ENCODE results near the gene NOL4. TPM values are rescaled to one million over a fixed set of nuclear protein-coding genes. Genes with fewer than 3 reads are reported as not detected.

The NOL4 gene
- total and polyA plus RNA-seq, 2 of the 8 experiments (the other 6 are each of a cell fraction or from before 2014, with no cell fraction given) = 0.18 to 2.6 TPM

- WGBS, 2 experiments (ENCODE audit: extremely low coverage in 1 of 2, insufficient coverage in 1 of 2, insufficient read length in 1 of 2, insufficient replicate concordance in 2 of 2, low coverage in 1 of 2, low lambda C conversion rate in 2 of 2, missing lambda C conversion rate in 1 of 2) = 92% methylated on average over 2 of the region's 2 CpGs; no CpG with 5 or more reads in 1 of the 2 experiments
- ChIA-PET CTCF (ENCODE audit: partially characterized antibody) (interaction anchor here (1.5 to 3.0 kb wide), 3 partner anchors 10 to 71 kb away, joined by 3 to 12 read pairs (median 4); no protein-coding TSS in a partner anchor), POLR2A (ENCODE audit: partially characterized antibody) (no interaction called here)
- no peak for FAIRE-seq
- H3K4me2 ChIP-seq (ENCODE audit: insufficient read depth in 1 of 2, low read depth in 2 of 2, low read length in 2 of 2) = no peak overlapping the region
- H3K9me3 ChIP-seq (ENCODE audit: insufficient read depth in 2 of 2, low read depth in 1 of 2, low read length in 1 of 2) = peaks cover 6 to 12% of the 10 kb centered on the region in 2 experiments
- no peak overlapping the region for H3K14ac ChIP-seq (ENCODE audit: insufficient read length)
- H3K23me2 ChIP-seq (ENCODE audit: low read depth, low read length) = no peaks in the 10 kb centered on the region
- H2BK20ac ChIP-seq (ENCODE audit: low read length) = no peak overlapping the region
- H3K79me1 ChIP-seq (ENCODE audit: low read depth, low read length) = no peaks in the 10 kb centered on the region
- H3K4me3 ChIP-seq (ENCODE audit: extremely low read depth in 1 of 4, insufficient read depth in 2 of 4, low read depth in 3 of 4, low read length in 4 of 4) = no peak overlapping the region
- no peak overlapping the region for H4K8ac ChIP-seq (ENCODE audit: extremely low read depth, insufficient read depth, low read length)
- no peak overlapping the region for H2BK12ac ChIP-seq (ENCODE audit: low read depth, low read length)
- no peak overlapping the region for H2AK5ac ChIP-seq (ENCODE audit: low read depth, low read length)
- H2BK5ac ChIP-seq (ENCODE audit: low read depth, low read length) = no peak overlapping the region
- no peak for DNase-seq (ENCODE audit: low read depth in 1 of 2, low spot score in 2 of 2)
- H3K27me3 ChIP-seq (replicated peaks in 1 of 4; ENCODE audit: control insufficient read depth in 3 of 4, extremely low read depth in 1 of 4, insufficient read depth in 3 of 4, low read length in 3 of 4) = peaks cover 0 to 2% (median 0%) of the 10 kb centered on the region in 4 experiments; a peak in 1 of 7 replicates
- no peak overlapping the region for H3K56ac ChIP-seq (replicated peaks; ENCODE audit: insufficient read length, low read depth, low read length)
- no peak overlapping the region for H4K91ac ChIP-seq (replicated peaks; ENCODE audit: insufficient read length, low read length)
- no peak overlapping the region for H3K23ac ChIP-seq (ENCODE audit: insufficient read length)
- H3K18ac ChIP-seq (ENCODE audit: extremely low read depth, low read length) = no peak overlapping the region
- H3K9ac ChIP-seq (replicated peaks in 1 of 4; ENCODE audit: extremely low read depth in 1 of 4, low read depth in 3 of 4, low read length in 3 of 4) = no peak overlapping the region
- H2BK120ac ChIP-seq (replicated peaks; ENCODE audit: low read depth, low read length) = no peak overlapping the region
- TF ChIP-seq POLR2AphosphoS5 (IDR thresholded peaks at IDR 0.05; ENCODE audit: low read depth, low read length) (no peak), CBX8 (IDR thresholded peaks at IDR 0.05; ENCODE audit: borderline replicate concordance, low read depth, low read length) (no peak), SAP30 (IDR thresholded peaks at IDR 0.05; ENCODE audit: insufficient read depth, insufficient replicate concordance, low read length) (no peak), TAF7 (optimal IDR thresholded peaks at IDR 0.05; ENCODE audit: borderline replicate concordance, low read depth, low read length) (no peak), CEBPB (IDR thresholded peaks at IDR 0.05; ENCODE audit: low read depth, low read length) (no peak), YY1 (IDR thresholded peaks at IDR 0.05; ENCODE audit: low read depth, low read length) (no peak), RAD21 (IDR thresholded peaks at IDR 0.05 in 1 of 2, conservative IDR thresholded peaks at IDR 0.05 in 1 of 2; ENCODE audit: low read depth in 2 of 2, low read length in 2 of 2) (no peak), TCF12 (IDR thresholded peaks at IDR 0.05; ENCODE audit: low read depth, low read length) (no peak)
- H3K4me1 ChIP-seq (replicated peaks in 1 of 4; ENCODE audit: control insufficient read depth in 3 of 4, insufficient read depth in 4 of 4, low read length in 3 of 4) = no peaks in the 10 kb centered on the region
- H4K20me1 ChIP-seq (replicated peaks in 1 of 2; ENCODE audit: control insufficient read depth in 1 of 2, insufficient read depth in 2 of 2, low read length in 2 of 2) = no peaks in the 10 kb centered on the region
- no peak overlapping the region for H3K27ac ChIP-seq (ENCODE audit: low read depth, low read length)
- no peak overlapping the region for H4K5ac ChIP-seq (ENCODE audit: insufficient read length, low read depth, low read length)
- no peaks in the 10 kb centered on the region for H3K79me2 ChIP-seq (ENCODE audit: control insufficient read depth in 1 of 2, insufficient read depth in 2 of 2, low read length in 2 of 2)
- H3K4ac ChIP-seq (replicated peaks; ENCODE audit: insufficient read length, low read depth, low read length) = no peak overlapping the region
- no peak overlapping the region for H2BK15ac ChIP-seq (ENCODE audit: low read length)
- no peak overlapping the region for H2AFZ ChIP-seq (ENCODE audit: low read length)
- no peaks in the 10 kb centered on the region for H3K36me3 ChIP-seq (ENCODE audit: control insufficient read depth in 2 of 4, insufficient read depth in 4 of 4, low read length in 3 of 4)
Measured at GRCh38 chr18:34251919-34252318, 27.2 kb upstream of the NOL4 start.
